ENCODE data around the gene GRM7.

Gene GRM7

GRCh38 chr3:7106635-7107034 is 245.7 kb downstream of the GRM7 start:
- TF ChIP-seq, protein P1, sequence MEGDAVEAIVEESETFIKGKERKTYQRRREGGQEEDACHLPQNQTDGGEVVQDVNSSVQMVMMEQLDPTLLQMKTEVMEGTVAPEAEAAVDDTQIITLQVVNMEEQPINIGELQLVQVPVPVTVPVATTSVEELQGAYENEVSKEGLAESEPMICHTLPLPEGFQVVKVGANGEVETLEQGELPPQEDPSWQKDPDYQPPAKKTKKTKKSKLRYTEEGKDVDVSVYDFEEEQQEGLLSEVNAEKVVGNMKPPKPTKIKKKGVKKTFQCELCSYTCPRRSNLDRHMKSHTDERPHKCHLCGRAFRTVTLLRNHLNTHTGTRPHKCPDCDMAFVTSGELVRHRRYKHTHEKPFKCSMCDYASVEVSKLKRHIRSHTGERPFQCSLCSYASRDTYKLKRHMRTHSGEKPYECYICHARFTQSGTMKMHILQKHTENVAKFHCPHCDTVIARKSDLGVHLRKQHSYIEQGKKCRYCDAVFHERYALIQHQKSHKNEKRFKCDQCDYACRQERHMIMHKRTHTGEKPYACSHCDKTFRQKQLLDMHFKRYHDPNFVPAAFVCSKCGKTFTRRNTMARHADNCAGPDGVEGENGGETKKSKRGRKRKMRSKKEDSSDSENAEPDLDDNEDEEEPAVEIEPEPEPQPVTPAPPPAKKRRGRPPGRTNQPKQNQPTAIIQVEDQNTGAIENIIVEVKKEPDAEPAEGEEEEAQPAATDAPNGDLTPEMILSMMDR (conservative IDR thresholded peaks at IDR 0.05; ENCODE audit: low read length), result no peak
- no peak for DNase-seq (ENCODE audit: low read depth)
- no peak overlapping the region for H3K4me3 ChIP-seq (ENCODE audit: low read length)

DNA sequence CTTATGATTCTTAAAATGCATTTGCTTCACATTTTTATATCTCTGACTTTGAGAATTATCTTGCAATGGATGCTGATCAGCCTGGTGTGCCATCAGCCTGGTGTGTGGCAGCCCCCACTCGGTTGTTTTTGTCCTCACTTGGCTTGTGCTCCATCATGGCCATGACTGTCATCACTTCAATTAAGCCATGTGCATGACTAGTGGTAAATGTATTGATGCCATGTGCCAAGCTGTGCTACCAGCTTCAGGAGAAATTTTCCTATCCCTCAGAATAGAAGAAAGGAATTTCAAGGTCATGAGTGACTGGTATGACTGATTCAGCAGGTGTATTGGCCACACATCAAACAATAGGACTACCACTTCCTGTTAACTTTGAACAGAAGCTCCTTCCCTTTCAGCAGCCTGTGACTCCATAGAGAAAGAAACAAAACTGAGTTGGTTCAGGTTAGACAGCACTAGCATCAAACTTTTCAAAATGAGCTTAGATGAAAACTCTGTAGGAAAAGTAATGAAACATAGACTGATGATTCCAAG is 251.7 kb downstream of the GRM7 start:
- no peak overlapping the region for H3K4me3 ChIP-seq (ENCODE audit: low read length)
- TF ChIP-seq, protein P1 (conservative IDR thresholded peaks at IDR 0.05; ENCODE audit: low read length), result no peak

DNA sequence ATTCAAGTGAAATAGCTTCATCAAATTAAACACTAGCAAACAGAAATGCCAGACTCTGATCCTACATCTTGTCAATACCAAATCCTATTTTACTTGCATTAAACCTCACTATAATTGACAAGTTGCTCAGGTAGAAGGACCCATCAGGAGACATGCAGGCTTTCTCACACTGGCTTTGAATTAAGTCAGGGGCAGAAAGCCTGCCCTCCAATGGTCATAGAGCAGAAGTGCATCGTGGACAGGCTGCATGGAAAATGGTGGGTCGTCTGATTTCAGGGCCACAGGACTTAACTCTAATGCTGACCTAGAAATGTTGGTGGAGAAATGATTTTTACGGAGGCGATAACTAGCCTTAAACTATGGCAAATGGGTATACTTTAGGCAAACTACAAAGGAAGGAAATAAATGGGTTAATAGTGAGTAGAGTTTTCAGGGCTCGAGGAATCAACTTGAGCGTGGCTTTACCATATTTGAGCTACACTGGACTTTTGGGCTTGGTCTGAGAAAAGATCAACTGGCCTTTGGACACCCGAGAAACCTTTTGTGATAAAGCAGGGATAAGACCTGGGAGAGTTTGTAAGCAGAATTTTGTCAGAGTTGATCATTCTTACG is 283.9 kb downstream of the GRM7 start:
- no peak overlapping the region for H3K4me3 ChIP-seq (ENCODE audit: low read length)
- DNase-seq (ENCODE audit: low read depth), result no peak
- TF ChIP-seq, protein P1 (conservative IDR thresholded peaks at IDR 0.05; ENCODE audit: low read length), result no peak

More for the DNA sequence above, 251.7 kb downstream of the GRM7 start:
- DNase-seq (ENCODE audit: low read depth), result no peak

GRCh38 chr3:7146529-7146928 is 285.6 kb downstream of the GRM7 start:
- DNase-seq (ENCODE audit: low read depth), result no peak
- no peak overlapping the region for H3K4me3 ChIP-seq (ENCODE audit: low read length)
- TF ChIP-seq, protein P1 (conservative IDR thresholded peaks at IDR 0.05; ENCODE audit: low read length), result no peak

DNA sequence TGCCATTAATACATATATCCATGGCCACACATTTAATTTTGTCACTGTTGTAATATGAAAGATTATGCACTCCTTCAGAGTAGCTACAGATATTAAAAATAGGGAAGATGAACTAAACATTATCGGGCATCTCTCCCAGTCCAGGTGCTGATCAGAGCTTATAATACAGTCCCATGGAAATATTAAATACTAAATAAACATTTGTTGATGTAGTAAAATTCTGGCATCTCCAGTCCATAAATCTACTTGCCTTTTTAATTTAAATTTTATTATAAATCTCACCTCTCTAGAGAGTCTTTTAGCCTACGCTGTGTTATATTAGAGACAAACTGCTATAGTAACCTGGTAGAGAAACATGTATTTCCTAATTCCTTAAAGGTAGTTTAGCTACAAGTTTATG is 297.6 kb downstream of the GRM7 start:
- no peak overlapping the region for H3K4me3 ChIP-seq (ENCODE audit: low read length)
- DNase-seq (ENCODE audit: low read depth), result no peak
- TF ChIP-seq, protein P1 (conservative IDR thresholded peaks at IDR 0.05; ENCODE audit: low read length), result no peak

- no peak for DNase-seq (ENCODE audit: low read depth)
- TF ChIP-seq, protein P1 (conservative IDR thresholded peaks at IDR 0.05; ENCODE audit: low read length), result no peak
- no peak overlapping the region for H3K4me3 ChIP-seq (ENCODE audit: low read length)
Observed at GRCh38 chr3:7160689-7161088, 299.8 kb downstream of the GRM7 start.

- DNase-seq (ENCODE audit: low read depth), result no peak
- no peak overlapping the region for H3K4me3 ChIP-seq (ENCODE audit: low read length)
- TF ChIP-seq, protein P1 (conservative IDR thresholded peaks at IDR 0.05; ENCODE audit: low read length), result no peak
Observed at GRCh38 chr3:7166460-7166859, 305.5 kb downstream of the GRM7 start.
